Measurements from ENCODE around the gene TXNDC16. TPM values are rescaled to one million over a fixed set of nuclear protein-coding genes. Genes with fewer than 3 reads are reported as not detected.

TXNDC16 gene
- total RNA-seq, 1 experiment from 2014 or later = 13.2 TPM

- peaks cover 8 to 9% (median 9%) of the 10 kb centered on the region in 3 experiments; a peak in 5 of 7 replicates for H3K36me3 Mint-ChIP-seq (ENCODE audit: insufficient read depth in 1 of 3, low read depth in 3 of 3)
- no peaks in the 10 kb centered on the region for H3K23me2 ChIP-seq (ENCODE audit: insufficient read length, low read depth, low read length, poor library complexity, severe bottlenecking)
- no peak overlapping the region for H4K5ac ChIP-seq (ENCODE audit: insufficient read length, low read depth, low read length)
- TF ChIP-seq CTCF (conservative IDR thresholded peaks at IDR 0.05) = no peak
- H3K56ac ChIP-seq (ENCODE audit: insufficient read length, low read depth, low read length) = no peak overlapping the region
- DNase-seq = no peak
- H3T11ph ChIP-seq (ENCODE audit: low read length) = no peak overlapping the region
- H3K4me1 ChIP-seq (ENCODE audit: insufficient read depth, low read length) = no peaks in the 10 kb centered on the region
- H3K23ac ChIP-seq (ENCODE audit: insufficient read length, low read depth, low read length) = no peak overlapping the region
- no peak overlapping the region for H3K9ac ChIP-seq (ENCODE audit: extremely low read depth, insufficient read length, low read length)
- H2BK12ac ChIP-seq (ENCODE audit: insufficient read length, low read depth, low read length) = no peak overlapping the region
- peaks cover 0 to 4% of the 10 kb centered on the region in 2 experiments; a peak in 2 of 5 replicates for H3K9me3 Mint-ChIP-seq
- H3K27ac Mint-ChIP-seq = no peak overlapping the region
- no peak overlapping the region for H2BK5ac ChIP-seq (ENCODE audit: insufficient read length, low read length)
- no peak overlapping the region for H3K27ac ChIP-seq (ENCODE audit: insufficient read length, low read depth, low read length)
- no peaks in the 10 kb centered on the region for H3K27me3 Mint-ChIP-seq (ENCODE audit: low read depth)
- no peak overlapping the region for H2BK15ac ChIP-seq (ENCODE audit: low read depth, low read length)
- H4K91ac ChIP-seq (ENCODE audit: insufficient read length, low read depth, low read length) = no peak overlapping the region
- H3K14ac ChIP-seq (ENCODE audit: insufficient read depth, low read length) = no peak overlapping the region
- H4K20me1 ChIP-seq (ENCODE audit: control insufficient read depth, insufficient read depth, insufficient read length) = no peaks in the 10 kb centered on the region
- H3K9me3 ChIP-seq (ENCODE audit: control insufficient read depth, low read depth, low read length) = no peaks in the 10 kb centered on the region
- no peak overlapping the region for H3K4me3 Mint-ChIP-seq
- no peak overlapping the region for H4K8ac ChIP-seq (replicated peaks; ENCODE audit: insufficient read length, low read depth, low read length)
- H3K4me1 Mint-ChIP-seq = no peaks in the 10 kb centered on the region
- no peak overlapping the region for H2AK5ac ChIP-seq (ENCODE audit: insufficient read length, low read length)
- no peak overlapping the region for H2AFZ ChIP-seq (ENCODE audit: low read length)
- no peaks in the 10 kb centered on the region for H3K79me1 ChIP-seq (ENCODE audit: insufficient read depth, low read depth, low read length, poor library complexity, severe bottlenecking)
- no peak overlapping the region for H3K4me2 ChIP-seq (ENCODE audit: insufficient read depth, insufficient read length, low read length)
- H3K27me3 ChIP-seq (ENCODE audit: insufficient read depth, low read length) = no peaks in the 10 kb centered on the region
- H2BK20ac ChIP-seq (ENCODE audit: low read depth, low read length, poor library complexity, severe bottlenecking) = no peak overlapping the region
- no peaks in the 10 kb centered on the region for H3K79me2 ChIP-seq (ENCODE audit: insufficient read depth, low read length)
- H2BK120ac ChIP-seq (ENCODE audit: low read depth, low read length, poor library complexity, severe bottlenecking) = no peak overlapping the region
- no peak overlapping the region for H3K4ac ChIP-seq (ENCODE audit: low read depth, low read length)
- no peak overlapping the region for H3K18ac ChIP-seq (ENCODE audit: insufficient read length, low read depth, low read length)
These were observed 70.4 kb downstream of the TXNDC16 start for GRCh38 chr14:52481864-52482263.

All from H9 (cell line).